HG02571 (cell line): Measurements from ENCODE around the gene CD164L2.

Experiments used
- ATAC-seq: cut with Tn5 transposase; IDR thresholded peaks from one replicate; pipeline ENCODE4 v1.9.1; 2021; ENCODE audit warnings: mild to moderate bottlenecking, moderate library complexity; ENCODE audit not compliant: unreplicated experiment

Gene CD164L2

DNA sequence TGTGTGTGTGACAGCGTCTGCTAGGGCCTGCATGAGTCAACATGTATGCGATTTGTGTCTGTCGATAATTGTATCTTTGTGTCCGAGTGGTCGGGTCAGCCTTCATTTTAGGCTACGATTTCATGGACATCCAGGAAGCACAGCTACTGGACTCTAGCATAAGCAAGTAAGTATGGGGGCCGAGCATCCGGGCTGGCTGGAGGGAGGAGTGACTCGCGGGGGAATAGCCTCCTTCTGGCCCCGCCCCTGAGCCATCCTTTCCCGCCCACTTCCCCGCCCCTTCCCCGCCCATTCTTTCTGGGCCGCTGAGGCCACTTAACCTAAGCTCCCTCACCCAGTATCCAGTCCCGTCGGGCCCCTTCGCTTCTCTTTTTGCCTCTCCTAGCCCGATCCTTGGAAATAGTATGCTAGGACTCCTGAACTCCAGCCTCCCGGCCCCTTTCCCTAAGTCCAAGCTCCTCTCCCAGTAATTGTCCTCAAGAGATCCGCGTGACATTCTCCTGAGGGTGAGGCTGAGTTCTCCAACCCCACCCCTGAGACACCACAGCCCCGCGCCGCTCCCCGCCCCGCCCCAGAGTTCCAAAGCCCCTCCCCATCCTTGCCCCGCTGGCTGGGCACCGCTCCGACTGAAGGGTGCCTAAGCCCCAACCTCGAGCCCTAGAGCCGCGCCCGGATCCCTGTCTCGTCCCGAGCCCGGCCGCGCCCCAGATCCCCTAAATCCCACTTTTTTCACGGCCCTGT lies 17.6 kb downstream of the CD164L2 start:
- ATAC-seq: no peak

DNA sequence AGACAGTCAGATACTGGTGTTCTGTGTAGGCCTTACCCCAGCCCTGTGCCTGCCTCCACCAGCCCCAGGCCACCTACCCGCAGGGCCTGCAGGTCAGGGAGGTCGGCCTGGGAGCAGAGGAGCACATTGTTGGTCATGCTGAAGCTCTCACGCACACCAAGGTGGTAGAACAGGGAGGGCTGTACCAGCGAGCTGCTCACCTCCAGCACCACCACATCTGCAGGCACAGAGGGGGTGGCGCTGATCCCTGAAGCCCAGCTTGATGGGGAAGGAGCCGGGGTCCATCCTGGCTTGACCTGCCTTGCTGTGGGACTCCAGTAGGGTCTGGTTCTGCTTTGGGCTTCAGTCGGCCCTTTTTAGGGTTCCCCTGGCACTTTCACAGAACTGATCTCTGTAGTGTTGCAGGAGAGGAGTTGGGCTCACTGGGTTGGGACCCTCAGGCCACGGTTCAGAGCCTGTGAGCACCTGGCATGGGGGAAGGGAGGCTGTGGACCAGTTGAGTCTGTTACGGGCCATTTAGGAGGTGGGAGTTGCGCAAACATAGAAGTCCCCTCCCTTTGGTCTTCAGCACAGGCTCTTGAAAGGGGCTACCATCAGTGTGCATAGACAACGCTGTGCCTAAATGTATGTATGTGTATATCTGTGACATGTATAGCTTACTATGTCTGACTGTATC lies 18.3 kb downstream of the CD164L2 start:
- ATAC-seq: no peak

DNA sequence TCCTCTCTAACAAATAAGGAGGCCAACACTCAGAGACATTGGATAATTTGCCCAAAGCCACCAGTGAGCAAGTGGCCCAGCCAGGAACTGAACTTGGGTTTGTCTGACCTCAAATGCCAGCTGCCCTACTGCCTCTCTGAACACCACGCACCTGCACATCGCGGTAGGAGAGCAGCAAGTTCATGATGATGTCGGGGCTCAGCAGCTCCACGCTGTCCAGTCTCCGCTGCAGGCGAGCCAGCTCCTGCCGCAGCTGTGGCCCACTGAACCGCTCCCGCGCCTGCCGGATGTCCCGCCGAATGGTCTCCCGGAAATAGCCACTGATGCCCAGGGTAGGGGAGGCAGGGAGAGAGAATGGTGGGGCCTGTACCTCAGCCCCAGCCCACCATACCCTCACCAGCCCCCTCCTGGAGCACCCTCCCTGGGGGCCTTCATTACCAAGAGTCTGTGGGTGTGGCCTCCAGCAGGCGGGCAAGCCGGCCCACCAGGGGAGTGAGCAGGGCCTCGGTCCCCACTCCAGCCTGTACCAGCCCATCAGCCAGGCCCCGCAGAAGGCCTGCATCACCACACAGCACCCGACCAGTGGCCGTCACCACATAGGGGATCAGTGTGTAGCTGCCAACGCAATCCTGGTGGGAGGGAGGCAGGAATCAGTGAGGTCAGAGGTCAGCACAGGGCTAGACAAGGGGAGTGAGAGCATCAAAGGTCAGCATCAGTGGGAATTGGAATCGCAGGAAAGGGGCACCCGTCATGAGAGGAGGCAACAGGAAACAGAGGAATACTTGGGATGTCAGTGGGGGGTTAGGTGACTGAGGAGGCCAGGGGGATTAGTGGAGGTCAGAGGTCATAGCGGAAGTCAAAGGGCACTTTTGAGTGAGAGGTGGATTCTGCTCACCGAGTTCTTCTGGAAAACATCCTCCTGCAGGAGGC lies 19.1 kb downstream of the CD164L2 start:
- no peak for ATAC-seq

DNA sequence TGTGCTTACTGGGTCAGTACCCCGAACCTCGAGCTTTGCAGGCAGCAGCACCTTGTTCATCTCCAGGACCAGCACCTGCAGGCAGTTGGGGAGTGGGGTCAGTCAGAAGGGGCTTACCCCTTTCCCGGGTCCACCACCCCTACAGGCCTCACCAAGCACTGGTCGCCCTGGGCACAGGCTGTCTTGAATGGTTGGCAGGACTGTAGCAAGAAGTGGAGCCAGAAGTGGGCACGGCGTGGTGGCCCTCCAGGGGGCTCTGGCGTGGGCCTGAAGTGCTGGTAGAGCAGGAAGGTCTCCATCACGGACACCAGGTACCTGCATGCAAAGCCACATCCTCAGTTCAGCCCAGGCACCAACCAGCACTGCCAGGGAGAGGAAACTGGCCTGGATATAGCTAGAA lies 21.6 kb downstream of the CD164L2 start:
- ATAC-seq: no peak

DNA sequence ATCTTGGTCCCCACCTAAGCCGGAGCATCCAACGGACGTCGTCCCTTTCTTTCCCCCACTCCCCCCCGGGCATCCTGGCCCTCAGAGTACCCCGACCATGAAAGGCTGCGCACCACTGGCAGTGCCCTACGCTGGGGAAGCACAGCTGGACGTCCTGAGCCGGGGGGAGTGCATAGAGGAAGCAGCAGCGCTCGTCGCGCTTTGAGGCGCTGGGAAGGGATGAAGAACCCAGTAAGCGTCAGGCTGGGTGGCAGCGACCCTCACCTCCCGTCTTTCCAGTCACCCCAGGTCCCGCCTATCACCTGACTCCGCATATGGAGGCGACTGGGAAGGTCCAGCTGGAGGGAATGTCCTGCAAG lies 22.1 kb downstream of the CD164L2 start:
- no peak for ATAC-seq

DNA sequence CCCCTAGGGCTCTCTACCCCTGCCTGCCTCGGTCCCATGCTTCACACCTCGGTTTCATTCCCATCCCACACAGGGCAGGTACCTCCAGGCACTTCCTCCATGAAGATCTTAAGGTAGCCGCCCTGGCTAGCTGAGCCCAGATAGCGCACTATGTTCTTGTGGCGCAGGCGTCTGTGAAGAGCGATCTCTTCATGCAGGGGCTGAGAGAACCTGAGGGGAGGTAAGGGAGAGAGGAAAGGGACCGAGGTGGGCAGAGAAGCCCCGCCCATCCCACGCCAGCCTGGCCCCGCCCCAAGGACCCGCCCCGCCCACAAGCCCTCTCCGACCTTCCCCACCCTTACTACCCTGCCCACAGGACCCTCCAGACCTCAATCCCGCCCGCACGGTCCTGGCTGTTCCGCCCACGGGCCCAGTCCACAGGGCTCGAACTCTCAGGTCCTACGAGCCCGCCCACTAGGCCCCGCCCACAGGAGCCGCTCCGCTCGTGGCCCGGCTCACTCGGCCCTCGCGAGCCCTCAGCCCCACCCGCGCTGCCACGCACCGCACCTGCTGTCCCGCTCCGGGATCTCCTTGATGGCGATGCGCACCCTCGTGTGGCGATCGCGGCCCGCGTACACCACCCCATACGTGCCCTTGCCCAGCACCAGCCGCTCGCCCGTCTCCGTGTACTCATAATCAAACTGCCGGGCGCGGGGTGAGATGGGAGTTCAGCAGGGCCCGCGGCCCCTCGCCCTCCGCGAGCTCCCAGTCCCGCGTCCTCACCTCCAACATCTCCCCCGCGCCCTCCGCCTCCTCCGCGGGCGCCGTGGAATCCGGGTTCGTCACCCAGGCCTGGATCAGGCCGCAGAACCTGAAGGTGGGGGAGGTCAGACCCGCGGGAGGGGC lies 22.7 kb downstream of the CD164L2 start:
- ATAC-seq: no peak

DNA sequence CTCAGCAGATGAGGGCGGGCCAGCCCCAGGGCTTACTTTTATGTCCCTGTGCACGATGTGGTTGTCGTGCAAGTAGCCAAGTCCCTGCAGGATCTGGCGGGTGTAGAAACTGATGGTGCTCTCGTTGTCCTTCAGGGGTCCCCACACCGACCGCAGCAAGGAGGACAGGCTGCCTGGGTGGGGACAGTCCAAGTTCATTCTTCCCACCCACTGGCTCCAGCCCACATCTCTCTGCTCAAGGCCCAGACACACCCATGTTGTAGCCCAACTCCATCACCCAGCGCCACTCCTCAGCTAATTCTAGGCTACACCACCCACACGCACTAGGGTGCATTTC lies 23.3 kb downstream of the CD164L2 start:
- ATAC-seq: no peak

DNA sequence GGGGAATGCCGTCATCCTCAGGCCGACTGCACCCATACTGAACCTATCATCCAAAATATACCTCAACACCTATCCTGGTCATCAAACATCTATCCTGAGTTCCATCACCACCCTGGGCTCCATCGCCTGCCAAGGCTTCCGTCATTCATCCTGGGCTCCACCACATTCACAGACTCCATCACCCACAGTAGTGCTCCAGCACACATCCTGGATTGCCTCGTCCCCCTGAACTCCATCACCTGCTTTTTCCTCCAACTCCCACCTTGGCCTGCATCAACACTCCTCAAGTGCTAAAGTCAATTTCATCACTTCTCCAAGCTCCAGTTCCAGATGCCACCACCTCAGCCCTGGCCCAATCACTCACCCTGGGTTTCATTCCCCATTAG lies 24.2 kb downstream of the CD164L2 start:
- ATAC-seq: no peak

DNA sequence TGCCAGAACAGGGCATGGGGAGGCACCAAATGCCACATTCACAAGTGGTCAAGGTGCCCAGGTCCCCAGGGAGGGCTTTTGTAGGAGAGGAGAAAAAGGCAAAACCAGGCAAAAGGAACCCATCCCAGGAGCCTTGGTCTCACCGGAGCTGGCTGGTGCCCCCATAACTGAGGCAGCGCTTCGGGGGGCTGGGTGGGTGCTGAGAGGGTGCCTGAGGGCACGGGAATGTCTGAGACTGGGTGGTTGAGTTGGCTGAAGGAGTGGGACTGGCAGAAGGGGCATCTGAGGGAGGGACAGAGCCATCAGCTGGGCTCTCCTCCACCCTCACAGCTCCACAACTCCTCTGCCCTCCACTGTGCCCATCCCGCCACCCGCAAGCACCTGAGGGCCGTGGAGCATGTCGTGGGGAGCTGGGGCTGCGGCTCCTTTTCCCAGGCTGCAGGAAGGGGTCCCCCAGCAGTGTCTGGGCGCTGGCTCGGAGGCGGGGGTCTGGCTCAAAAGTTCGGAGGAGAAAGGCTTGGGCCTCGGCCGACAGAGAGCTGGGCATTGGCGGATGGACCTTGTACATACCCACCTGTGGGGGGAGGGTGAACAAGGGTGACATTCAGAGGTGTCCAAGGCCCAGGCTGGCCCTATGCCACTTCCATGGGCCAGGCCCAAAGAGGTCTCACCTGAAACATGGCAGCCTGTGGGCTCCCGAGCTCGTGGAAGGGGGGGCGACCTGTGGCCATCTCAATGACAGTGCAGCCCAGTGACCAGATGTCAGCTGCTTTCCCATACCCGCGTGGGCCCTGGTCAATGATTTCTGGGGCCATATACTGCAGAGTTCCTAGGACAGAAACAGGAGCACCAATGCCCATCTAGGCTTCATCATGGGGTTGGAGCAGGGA lies 24.9 kb downstream of the CD164L2 start:
- no peak for ATAC-seq

DNA sequence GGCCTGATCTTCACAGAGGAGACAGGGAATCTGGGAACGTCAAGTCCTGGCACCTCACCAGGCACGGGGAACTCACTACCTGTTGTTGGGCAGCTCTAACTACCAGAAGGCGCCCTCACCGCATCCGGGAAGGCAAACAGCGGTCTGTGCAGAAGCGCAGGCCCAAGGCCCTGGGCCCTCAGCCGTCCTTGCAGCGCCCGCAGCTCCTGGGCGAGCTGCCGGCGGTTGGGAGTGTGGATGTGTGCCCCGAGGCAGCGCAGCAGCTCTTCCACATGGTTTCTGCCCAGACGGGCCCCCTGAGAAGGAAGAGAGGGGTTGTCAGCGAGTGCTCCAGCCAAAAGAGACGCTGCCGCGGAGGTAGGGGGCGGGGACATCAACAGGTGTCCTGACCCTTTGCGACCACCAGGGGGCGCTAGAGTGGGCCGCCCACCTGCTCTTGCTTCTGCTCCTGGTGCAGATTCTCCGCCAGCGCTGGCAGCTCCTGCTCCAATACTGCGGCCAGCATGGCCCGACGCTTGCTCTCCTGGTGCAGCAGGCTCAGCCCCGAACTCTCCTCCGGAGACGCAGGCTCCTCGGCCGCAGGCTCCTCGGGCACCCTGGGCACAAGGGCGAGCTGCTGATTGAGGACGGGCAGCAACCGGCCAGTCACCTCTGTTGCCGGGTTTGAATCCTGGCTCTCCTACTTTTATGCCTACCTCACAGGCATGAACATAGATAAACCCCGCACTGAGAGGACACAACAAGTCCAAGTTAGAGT lies 25.7 kb downstream of the CD164L2 start:
- ATAC-seq: no peak

DNA sequence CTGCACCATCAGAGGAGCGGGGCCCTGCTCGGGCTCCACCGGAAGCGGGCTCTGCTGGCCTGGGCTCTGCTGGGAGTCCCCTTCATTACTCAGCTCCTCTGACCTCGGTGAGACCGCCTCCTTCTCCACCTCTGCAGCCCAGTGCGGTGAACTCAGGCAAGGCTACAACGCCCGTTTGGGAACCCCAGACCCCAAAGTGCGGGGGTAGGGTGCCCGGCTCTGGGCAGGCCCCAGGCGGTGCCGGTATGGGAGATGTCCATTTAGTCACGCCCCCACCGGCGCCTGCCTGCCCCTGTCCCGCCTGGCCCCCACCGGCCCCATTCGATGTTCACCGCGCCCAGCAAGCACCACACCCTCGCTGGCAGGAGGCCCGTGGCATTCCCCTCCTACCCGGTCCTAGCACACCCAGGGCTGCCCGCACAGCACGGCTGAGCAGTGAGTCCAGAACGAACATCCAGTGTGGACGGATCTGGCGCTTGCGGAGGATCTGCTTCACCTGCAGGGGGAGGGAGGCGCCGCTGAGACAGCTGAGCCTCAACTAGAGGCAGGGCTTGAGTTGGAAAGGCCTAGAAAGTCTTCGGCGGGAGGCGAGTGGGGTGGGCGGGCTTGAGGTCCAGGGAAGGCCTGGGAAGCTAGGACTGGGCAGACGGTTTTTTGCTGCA lies 26.4 kb downstream of the CD164L2 start:
- no peak for ATAC-seq

DNA sequence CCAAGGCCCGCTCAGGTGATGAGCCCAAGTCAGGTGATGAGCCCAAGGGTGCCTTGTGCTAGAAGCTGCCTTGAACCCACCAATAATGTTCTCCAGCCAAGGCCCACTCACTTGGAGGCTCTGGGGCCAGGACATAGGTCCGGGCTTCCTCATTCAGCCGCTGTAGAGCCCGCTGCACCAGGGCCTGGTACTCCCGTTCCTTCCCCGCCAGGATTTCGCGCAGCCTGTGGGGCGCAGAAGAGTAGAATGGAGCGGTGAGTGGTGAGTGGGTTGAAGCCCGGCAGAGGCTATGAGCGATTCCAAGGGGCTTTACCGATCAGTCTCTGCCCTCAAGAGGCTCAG lies 26.9 kb downstream of the CD164L2 start:
- no peak for ATAC-seq

DNA sequence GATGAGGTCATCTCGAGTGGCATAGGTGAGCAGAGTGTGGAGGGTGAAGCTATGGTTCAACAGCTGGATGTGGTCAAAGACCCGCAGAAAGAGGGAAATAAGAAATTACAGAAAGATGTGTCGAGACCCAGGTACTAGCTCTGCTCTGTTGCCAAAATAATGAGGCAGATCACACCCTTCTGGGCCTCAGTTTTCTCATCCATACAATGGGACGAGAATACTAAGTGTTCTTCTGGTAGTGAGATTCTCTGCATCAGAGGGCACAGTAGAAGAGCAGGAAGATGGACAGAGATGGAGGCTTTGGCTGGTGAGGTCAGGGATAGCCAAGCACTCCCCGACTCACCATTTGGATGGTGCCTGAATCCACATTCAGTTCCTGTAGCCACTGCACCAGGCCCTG lies 27.4 kb downstream of the CD164L2 start:
- ATAC-seq: no peak

DNA sequence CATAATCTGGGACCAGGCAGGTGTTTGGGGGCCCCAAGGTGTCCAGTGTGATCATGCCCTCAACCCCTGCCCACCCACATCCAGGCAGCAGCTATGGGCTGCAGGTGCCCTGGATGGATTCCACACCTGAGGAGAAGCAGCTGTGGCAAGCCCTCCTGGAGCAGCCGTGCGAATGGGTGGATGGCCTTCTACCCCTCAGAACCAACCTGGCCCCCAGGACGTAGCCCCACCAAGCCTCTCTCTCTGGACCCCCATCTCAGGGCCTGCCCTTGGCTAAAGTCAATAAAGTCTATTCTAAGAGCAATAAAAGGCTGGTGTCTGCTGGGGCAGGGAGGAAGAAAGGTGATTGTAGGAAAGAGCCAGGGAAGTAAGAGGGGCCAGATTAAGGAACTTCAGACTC lies 29.5 kb downstream of the CD164L2 start:
- no peak for ATAC-seq

DNA sequence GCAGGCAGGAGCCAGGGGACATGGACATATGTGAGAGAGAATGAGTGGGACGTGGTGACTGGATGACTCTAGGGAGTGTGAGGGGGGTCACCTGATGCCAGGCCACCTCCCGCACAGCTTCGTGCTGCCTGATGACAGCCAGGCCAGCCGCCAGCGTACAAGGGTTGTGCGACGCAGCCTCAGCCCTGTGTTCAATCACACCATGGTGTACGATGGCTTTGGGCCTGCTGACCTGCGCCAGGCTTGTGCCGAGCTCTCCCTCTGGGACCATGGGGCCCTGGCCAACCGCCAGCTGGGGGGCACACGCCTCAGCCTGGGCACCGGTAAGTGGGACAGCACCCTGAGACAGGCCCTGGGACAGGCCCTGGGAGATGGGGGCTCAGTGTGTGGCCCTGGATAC lies 30.0 kb downstream of the CD164L2 start:
- no peak for ATAC-seq

DNA sequence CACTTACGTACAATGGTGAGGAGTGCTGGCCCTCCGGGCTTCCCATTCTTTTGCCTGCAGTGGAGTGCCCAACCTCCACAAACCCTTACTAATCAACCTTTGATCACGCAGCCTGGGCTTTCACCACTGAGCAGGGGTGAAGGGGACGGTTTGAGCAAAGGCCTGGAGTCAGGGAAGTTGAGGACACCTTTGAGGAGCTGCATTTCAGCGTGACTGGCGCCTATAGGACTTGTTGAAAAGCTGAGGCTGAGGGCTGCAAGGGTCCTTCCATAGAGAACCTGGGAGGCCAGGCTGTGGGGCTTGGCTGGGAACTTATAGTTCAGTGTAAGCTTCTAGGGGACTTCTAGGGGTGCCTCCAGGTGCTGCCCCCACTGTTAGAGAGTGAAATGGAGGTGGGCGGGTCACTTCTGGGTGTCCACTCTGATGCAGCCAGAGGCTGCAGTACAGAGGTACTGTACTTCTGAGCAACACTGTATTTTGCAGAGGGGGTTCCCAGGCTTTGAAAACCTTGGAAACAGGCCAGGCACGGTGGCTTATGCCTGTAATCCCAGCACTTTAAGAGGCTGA lies 31.5 kb downstream of the CD164L2 start:
- no peak for ATAC-seq

DNA sequence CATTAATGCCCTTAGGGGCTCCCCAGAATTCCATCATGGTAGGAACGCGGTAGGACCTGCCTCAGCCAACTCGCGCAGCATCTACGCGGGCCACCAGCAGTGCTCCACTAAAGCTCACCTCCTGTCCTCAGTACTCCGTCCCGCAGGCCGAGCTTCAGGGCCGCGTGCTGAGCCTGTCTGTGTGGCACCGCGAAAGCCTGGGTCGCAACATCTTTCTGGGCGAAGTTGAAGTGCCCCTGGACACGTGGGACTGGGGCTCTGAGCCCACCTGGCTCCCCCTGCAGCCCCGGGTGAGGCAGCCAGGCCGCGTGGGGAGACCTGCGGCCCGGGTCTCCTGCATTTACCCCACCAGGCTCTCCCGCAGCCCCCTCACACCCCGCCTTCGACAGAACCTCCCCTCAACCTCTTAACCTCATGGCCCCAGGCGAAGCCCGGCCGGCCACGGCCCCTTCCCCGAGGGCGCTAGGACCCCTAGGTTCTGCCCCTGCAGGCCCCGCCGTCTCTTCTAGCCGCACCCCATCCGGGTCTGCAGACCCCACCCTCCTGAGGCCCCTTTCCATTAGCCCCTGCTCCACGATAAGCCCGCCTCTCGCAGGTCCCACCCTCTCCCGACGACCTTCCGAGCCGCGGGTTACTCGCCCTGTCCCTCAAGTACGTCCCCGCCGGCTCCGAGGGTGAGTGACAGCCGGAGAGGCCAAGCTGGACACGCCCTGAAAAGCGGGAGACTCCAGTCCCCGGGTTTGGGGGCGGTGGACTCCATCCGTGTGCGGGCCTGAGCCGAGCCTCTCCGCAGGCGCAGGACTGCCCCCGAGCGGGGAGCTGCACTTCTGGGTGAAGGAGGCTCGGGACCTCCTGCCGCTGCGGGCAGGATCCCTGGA lies 32.2 kb downstream of the CD164L2 start:
- ATAC-seq: no peak
